ENCODE data around the gene SIGLEC5.

DNA sequence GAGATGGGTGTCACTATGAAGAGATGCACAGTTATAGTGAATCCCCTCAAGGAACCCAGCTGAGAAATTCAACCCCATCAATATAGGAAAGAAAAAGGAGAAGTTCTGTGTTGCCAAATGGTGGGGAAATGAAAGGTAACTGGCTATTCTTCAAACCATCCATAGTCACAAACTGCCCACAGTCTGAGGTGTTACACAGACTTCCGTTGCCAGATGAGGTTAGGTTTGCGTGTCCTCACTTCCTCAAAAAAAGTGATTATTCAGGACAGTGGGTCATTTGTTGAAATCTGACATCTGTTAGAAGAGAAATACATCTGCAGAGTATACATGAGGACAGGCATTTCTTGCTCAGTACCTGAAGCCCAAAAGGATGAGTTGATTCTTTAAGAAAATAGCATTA, 9.0 kb downstream of the SIGLEC5 start:
- TF ChIP-seq ZNF232 (CRISPR knock-in tag; IDR thresholded peaks at IDR 0.05; ENCODE audit: borderline replicate concordance) (no peak), ETV6 (CRISPR knock-in tag; conservative IDR thresholded peaks at IDR 0.05) (no peak), KLF9 (CRISPR knock-in tag; IDR thresholded peaks at IDR 0.05; ENCODE audit: low read depth) (no peak), ZNF558 (CRISPR knock-in tag; IDR thresholded peaks at IDR 0.05; ENCODE audit: borderline replicate concordance) (no peak), POLR2A (IDR thresholded peaks at IDR 0.05; ENCODE audit: insufficient read depth in 1 of 2, low read depth in 2 of 2, low read length in 2 of 2) (no peak)
